ENCODE measurements around the gene DXO. TPM values are rescaled to one million over a fixed set of nuclear protein-coding genes. Genes with fewer than 3 reads are reported as not detected.

The DXO gene
- total RNA-seq, 4 donors from 2014 or later = 21.3 to 36.4 (median 33.9) TPM

DNA sequence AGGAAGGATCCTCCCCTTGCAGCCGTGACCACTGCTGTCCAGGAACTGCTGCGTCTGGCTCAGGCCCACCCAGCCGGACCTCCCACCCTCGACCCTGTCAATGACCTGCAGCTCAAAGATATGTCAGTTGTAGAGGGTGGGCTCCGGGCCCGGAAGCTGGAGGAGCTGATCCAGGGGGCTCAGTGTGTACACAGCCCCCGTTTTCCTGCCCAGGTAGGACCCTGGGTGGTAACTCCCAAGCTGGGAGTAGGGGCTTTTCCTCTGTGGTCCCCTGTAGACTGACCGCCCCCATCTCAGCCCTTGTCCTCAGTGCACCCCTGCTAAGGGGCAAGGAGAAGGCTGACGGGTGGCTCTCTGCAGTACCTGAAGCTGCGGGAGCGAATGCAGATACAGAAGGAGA, 3.6 kb downstream of the DXO start:
- no peak for DNase-seq
- H3K27ac ChIP-seq = no peak overlapping the region
- H3K27me3 ChIP-seq = no peaks in the 10 kb centered on the region
- peaks cover 46 to 59% of the 10 kb centered on the region in 2 donors for H3K36me3 ChIP-seq
- H3K4me1 ChIP-seq = peaks cover 8 to 16% of the 10 kb centered on the region in 2 donors
- 92 to 96% methylated on average over 10 to 11 of the region's 11 CpGs for WGBS, 2 donors
- H3K4me3 ChIP-seq (replicated peaks in 1 of 3) = no peak overlapping the region
- intact Hi-C loops (cut with DNase I) = loop anchor here (10.0 kb wide), 1 partner anchor 294 kb away; no protein-coding TSS in a partner anchor
- no peaks in the 10 kb centered on the region for H3K9me3 ChIP-seq
- TF ChIP-seq POLR2A (IDR thresholded peaks at IDR 0.05) = no peak
- TF ChIP-seq, protein P1, sequence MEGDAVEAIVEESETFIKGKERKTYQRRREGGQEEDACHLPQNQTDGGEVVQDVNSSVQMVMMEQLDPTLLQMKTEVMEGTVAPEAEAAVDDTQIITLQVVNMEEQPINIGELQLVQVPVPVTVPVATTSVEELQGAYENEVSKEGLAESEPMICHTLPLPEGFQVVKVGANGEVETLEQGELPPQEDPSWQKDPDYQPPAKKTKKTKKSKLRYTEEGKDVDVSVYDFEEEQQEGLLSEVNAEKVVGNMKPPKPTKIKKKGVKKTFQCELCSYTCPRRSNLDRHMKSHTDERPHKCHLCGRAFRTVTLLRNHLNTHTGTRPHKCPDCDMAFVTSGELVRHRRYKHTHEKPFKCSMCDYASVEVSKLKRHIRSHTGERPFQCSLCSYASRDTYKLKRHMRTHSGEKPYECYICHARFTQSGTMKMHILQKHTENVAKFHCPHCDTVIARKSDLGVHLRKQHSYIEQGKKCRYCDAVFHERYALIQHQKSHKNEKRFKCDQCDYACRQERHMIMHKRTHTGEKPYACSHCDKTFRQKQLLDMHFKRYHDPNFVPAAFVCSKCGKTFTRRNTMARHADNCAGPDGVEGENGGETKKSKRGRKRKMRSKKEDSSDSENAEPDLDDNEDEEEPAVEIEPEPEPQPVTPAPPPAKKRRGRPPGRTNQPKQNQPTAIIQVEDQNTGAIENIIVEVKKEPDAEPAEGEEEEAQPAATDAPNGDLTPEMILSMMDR (IDR thresholded peaks at IDR 0.05) = no peak

DNA sequence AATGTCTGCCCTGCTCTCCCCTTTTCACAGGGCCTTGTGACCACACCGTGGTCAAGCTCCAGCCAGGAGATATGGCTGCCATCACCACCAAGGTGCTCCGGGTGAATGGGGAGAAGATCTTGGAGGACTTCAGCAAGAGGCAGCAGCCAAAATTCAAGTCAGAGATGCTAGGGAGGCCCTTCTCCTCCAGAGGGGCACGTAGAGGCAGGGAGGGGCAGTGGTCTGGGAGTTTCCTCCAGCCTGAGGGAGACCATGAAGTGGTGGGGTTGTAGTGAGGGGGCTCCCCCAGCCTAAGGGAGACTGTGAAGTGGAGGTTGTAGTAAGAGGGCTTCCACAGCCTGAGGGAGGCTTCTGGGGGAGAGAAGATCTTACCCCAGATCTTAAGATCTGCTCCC, 4.0 kb downstream of the DXO start:
- H3K4me1 ChIP-seq = peaks cover 4 to 12% of the 10 kb centered on the region in 2 donors
- H3K36me3 ChIP-seq = peaks cover 50 to 63% of the 10 kb centered on the region in 2 donors
- no peaks in the 10 kb centered on the region for H3K27me3 ChIP-seq
- no peaks in the 10 kb centered on the region for H3K9me3 ChIP-seq
- DNase-seq = no peak
- no peak overlapping the region for H3K4me3 ChIP-seq (replicated peaks in 1 of 3)
- TF ChIP-seq, protein P1 (IDR thresholded peaks at IDR 0.05) = no peak
- no peak for TF ChIP-seq POLR2A (IDR thresholded peaks at IDR 0.05)
- 85 to 94% methylated on average over 3 of the region's 3 CpGs for WGBS, 2 donors
- H3K27ac ChIP-seq = no peak overlapping the region
- intact Hi-C loops (cut with DNase I) = loop anchor here (10.0 kb wide), 1 partner anchor 293 kb away; no protein-coding TSS in a partner anchor

DNA sequence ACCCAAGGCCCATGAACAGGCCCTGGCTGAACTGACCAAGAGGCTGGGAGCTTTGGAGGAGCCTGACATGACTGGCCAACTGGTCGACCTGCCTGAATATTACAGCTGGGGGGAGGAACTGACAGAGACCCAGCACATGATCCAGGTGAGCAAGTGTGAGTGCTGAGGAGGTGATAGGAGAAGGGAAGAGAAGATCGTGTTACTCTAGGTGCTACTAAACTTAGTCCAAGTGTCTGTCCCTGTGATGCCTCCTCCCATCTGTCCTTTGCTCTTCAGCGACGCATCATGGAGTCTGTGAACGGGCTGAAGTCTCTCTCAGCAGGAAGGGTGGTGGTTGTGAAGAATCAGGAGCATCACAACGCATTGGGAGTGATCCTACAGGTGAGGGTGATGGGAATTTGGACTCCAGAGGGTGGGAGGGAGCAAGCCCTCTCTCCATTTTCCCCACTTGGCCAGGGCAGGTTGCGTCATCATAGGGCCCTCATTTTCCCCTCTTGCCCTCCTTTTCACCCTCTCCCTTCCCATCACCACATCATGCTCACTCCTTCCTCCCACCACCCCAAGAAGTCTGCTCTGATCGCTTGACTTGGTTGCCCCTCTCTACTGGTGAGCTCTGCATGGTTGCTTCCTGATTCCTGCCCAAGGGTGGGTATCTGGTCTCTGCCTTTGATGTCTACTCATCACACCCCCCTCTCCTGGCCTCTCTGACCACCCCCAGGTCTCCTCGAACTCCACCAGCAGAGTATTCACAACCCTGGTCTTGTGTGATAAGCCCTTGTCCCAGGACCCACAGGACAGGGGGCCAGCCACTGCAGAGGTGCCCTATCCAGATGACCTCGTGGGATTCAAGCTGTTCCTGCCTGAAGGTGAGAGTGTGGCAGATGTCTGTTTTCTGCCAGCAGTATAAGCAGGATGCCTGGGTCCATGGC, 4.7 kb downstream of the DXO start:
- WGBS, 2 donors = 86 to 91% methylated on average over 10 of the region's 10 CpGs
- intact Hi-C loops (cut with DNase I) = loop anchor here (10.0 kb wide), 1 partner anchor 292 kb away; no protein-coding TSS in a partner anchor
- no peak for DNase-seq
- H3K27ac ChIP-seq = no peak overlapping the region
- TF ChIP-seq, protein P1 (IDR thresholded peaks at IDR 0.05) = no peak
- no peak for TF ChIP-seq POLR2A (IDR thresholded peaks at IDR 0.05)
- peaks cover 54 to 70% of the 10 kb centered on the region in 2 donors for H3K36me3 ChIP-seq
- H3K4me1 ChIP-seq = peaks cover 0 to 11% of the 10 kb centered on the region in 2 donors
- no peak overlapping the region for H3K4me3 ChIP-seq (replicated peaks in 1 of 3)
- no peaks in the 10 kb centered on the region for H3K27me3 ChIP-seq
- H3K9me3 ChIP-seq = no peaks in the 10 kb centered on the region

DNA sequence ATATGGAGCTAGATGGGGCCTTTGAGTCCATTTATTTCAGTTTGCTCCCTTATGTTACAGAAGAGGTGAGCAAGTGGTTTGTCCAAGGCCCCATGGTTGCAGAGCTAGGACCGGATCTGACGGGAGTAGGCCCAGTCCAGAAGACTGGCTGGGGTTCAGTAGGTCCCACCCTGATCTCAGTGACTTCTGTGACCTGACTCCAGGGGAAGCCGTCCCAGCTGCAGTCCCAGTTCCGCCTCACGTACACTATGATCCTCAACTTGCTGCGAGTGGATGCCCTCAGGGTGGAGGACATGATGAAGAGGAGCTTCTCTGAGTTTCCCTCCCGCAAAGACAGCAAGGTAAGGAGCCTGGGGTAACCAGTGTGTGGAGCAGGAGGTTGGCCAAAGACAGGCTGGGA, 5.4 kb downstream of the DXO start:
- intact Hi-C loops (cut with DNase I) = loop anchor here (10.0 kb wide), 1 partner anchor 292 kb away; no protein-coding TSS in a partner anchor
- no peak overlapping the region for H3K4me3 ChIP-seq (replicated peaks in 1 of 3)
- no peak overlapping the region for H3K27ac ChIP-seq
- H3K9me3 ChIP-seq = no peaks in the 10 kb centered on the region
- peaks cover 0 to 11% of the 10 kb centered on the region in 2 donors for H3K4me1 ChIP-seq
- H3K27me3 ChIP-seq = no peaks in the 10 kb centered on the region
- no peak for DNase-seq
- H3K36me3 ChIP-seq = peaks cover 60 to 78% of the 10 kb centered on the region in 2 donors
- TF ChIP-seq POLR2A (IDR thresholded peaks at IDR 0.05) = no peak
- TF ChIP-seq, protein P1 (IDR thresholded peaks at IDR 0.05) = no peak
- 98 to 100% methylated on average over 1 to 7 of the region's 7 CpGs for WGBS, 2 donors

DNA sequence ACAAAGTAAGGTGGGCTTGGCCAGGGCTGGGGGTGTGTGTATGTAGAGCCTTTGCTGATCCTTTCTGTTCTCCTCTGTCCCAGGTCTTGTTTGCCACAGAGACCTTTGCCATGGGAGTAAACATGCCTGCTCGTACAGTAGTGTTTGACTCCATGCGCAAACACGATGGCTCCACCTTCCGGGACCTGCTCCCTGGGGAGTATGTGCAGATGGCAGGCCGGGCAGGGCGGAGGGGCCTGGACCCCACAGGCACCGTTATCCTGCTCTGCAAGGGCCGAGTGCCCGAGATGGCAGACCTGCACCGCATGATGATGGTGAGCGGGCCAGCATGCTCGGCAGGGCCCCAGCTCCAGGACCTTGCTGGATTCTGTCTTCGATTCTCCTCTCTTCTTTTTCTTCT, 6.2 kb downstream of the DXO start:
- H3K4me1 ChIP-seq = peaks cover 0 to 4% of the 10 kb centered on the region in 2 donors
- intact Hi-C loops (cut with DNase I) = loop anchor here (10.0 kb wide), 1 partner anchor 291 kb away; no protein-coding TSS in a partner anchor
- DNase-seq = no peak
- H3K4me3 ChIP-seq (replicated peaks in 1 of 3) = no peak overlapping the region
- no peak overlapping the region for H3K27ac ChIP-seq
- H3K27me3 ChIP-seq = no peaks in the 10 kb centered on the region
- TF ChIP-seq, protein P1 (IDR thresholded peaks at IDR 0.05) = no peak
- no peak for TF ChIP-seq POLR2A (IDR thresholded peaks at IDR 0.05)
- 91 to 92% methylated on average over 13 of the region's 13 CpGs for WGBS, 2 donors
- H3K36me3 ChIP-seq = peaks cover 65 to 85% of the 10 kb centered on the region in 2 donors
- H3K9me3 ChIP-seq = no peaks in the 10 kb centered on the region

All from thyroid gland (tissue), 4 donors.